Mesendoderm (in vitro differentiated cells): Measurements from ENCODE around the gene VWF.

Experiments
- DNase-seq: peaks from one replicate; pipeline ENCODE4 v3.0.0; 2013
- H2AK5ac ChIP-seq: 2 replicates; pipeline ENCODE4 v1.6.1; 2013; ENCODE audit warnings: low read length, inconsistent platforms
- H2BK120ac ChIP-seq: 2 replicates; pipeline ENCODE4 v1.6.1; 2013; ENCODE audit warnings: low read depth, mild to moderate bottlenecking, low read length, moderate library complexity, mixed read lengths
- H2BK15ac ChIP-seq: replicated peaks from 2 replicates; pipeline ENCODE4 v1.6.1; 2013; ENCODE audit warnings: low read depth, mild to moderate bottlenecking, moderate library complexity
- H2BK5ac ChIP-seq: 2 replicates; pipeline ENCODE4 v1.6.1; 2013; ENCODE audit warnings: low read length, inconsistent platforms
- H3K18ac ChIP-seq: 2 replicates; pipeline ENCODE4 v1.6.1; 2013; ENCODE audit warnings: mild to moderate bottlenecking, low read length, mixed read lengths
- H3K23ac ChIP-seq: one replicate; pipeline ENCODE4 v1.6.1; 2013; ENCODE audit warnings: low read length
- H3K27ac ChIP-seq: 2 replicates; pipeline ENCODE4 v1.5.1; 2013; ENCODE audit warnings: low read depth, mild to moderate bottlenecking, inconsistent platforms, low read length, moderate library complexity
- H3K27me3 ChIP-seq: 2 replicates; pipeline ENCODE4 v1.6.1; 2013; ENCODE audit warnings: low read length, control low read depth, mild to moderate bottlenecking, inconsistent platforms; ENCODE audit not compliant: insufficient read depth, poor library complexity
- H3K36me3 ChIP-seq: 2 replicates; pipeline ENCODE4 v1.6.1; 2013; ENCODE audit warnings: low read length, inconsistent platforms; ENCODE audit not compliant: control insufficient read depth, insufficient read depth
- H3K4ac ChIP-seq: one replicate; pipeline ENCODE4 v1.6.1; 2013; ENCODE audit warnings: low read depth, mild to moderate bottlenecking, low read length, moderate library complexity
- H3K4me1 ChIP-seq: 2 replicates; pipeline ENCODE4 v1.6.1; 2013; ENCODE audit warnings: low read depth, low read length, inconsistent platforms; ENCODE audit not compliant: control insufficient read depth
- H3K4me2 ChIP-seq: 2 replicates; pipeline ENCODE4 v1.6.1; 2013; ENCODE audit warnings: low read length
- H3K4me3 ChIP-seq: 2 replicates; pipeline ENCODE4 v1.5.1; 2013; ENCODE audit warnings: mild to moderate bottlenecking, low read length
- H3K56ac ChIP-seq: one replicate; pipeline ENCODE4 v1.6.1; 2013; ENCODE audit warnings: low read length
- H3K79me1 ChIP-seq: 2 replicates; pipeline ENCODE4 v1.6.1; 2013; ENCODE audit warnings: low read length, inconsistent platforms
- H3K79me2 ChIP-seq: 2 replicates; pipeline ENCODE4 v1.6.1; 2013; ENCODE audit warnings: mild to moderate bottlenecking, low read length; ENCODE audit not compliant: control insufficient read depth, insufficient read depth
- H3K9ac ChIP-seq: 2 replicates; pipeline ENCODE4 v1.6.1; 2013; ENCODE audit warnings: low read length, inconsistent platforms
- H4K5ac ChIP-seq: one replicate; pipeline ENCODE4 v1.6.1; 2013; ENCODE audit warnings: low read length
- H4K8ac ChIP-seq: one replicate; pipeline ENCODE4 v1.6.1; 2013; ENCODE audit warnings: low read depth, mild to moderate bottlenecking, control low read depth, low read length, moderate library complexity
- WGBS: extraction: QIAGEN DNeasy Blood & Tissue Kit; methylation state at CpG from one replicate; pipeline ENCODE4 v1.1.7; 2013; ENCODE audit warnings: low lambda C conversion rate, missing lambda C conversion rate; ENCODE audit not compliant: insufficient coverage; ENCODE audit errors: extremely low coverage; 5-methylcytosine and 5-hydroxymethylcytosine counted together

Gene VWF

GRCh38 chr12:6034596-6034995 is 89.9 kb downstream of the VWF start:
- H3K4ac ChIP-seq = no peak overlapping the region
- no peaks in the 10 kb centered on the region for H3K36me3 ChIP-seq
- H3K9ac ChIP-seq = no peak overlapping the region
- H4K8ac ChIP-seq = no peak overlapping the region
- H4K5ac ChIP-seq = no peak overlapping the region
- H3K23ac ChIP-seq = no peak overlapping the region
- H3K18ac ChIP-seq = no peak overlapping the region
- H2BK120ac ChIP-seq = no peak overlapping the region
- H3K79me2 ChIP-seq = no peaks in the 10 kb centered on the region
- DNase-seq = no peak
- no peak overlapping the region for H3K4me3 ChIP-seq
- WGBS = no CpG with 5 or more reads among the region's 9 CpGs
- H2BK5ac ChIP-seq = no peak overlapping the region
- no peaks in the 10 kb centered on the region for H3K79me1 ChIP-seq
- H2AK5ac ChIP-seq = no peak overlapping the region
- H3K27ac ChIP-seq = no peak overlapping the region
- H3K4me1 ChIP-seq = peaks cover 7% of the 10 kb centered on the region
- H3K27me3 ChIP-seq = no peaks in the 10 kb centered on the region
- no peak overlapping the region for H3K56ac ChIP-seq
- H3K4me2 ChIP-seq = no peak overlapping the region
- H2BK15ac ChIP-seq = no peak overlapping the region

- no peak overlapping the region for H4K8ac ChIP-seq
- no peaks in the 10 kb centered on the region for H3K79me1 ChIP-seq
- no peak overlapping the region for H3K4me3 ChIP-seq
- no peak overlapping the region for H3K27ac ChIP-seq
- H3K27me3 ChIP-seq = no peaks in the 10 kb centered on the region
- no peak overlapping the region for H4K5ac ChIP-seq
- no peak overlapping the region for H3K9ac ChIP-seq
- no peak overlapping the region for H3K4ac ChIP-seq
- H3K56ac ChIP-seq = no peak overlapping the region
- no peak overlapping the region for H2AK5ac ChIP-seq
- no peak overlapping the region for H2BK120ac ChIP-seq
- H3K4me1 ChIP-seq = peaks cover 3% of the 10 kb centered on the region
- no peak overlapping the region for H3K4me2 ChIP-seq
- H3K79me2 ChIP-seq = no peaks in the 10 kb centered on the region
- H3K36me3 ChIP-seq = no peaks in the 10 kb centered on the region
- H2BK15ac ChIP-seq = no peak overlapping the region
- H3K23ac ChIP-seq = no peak overlapping the region
- DNase-seq = no peak
- no peak overlapping the region for H2BK5ac ChIP-seq
- no peak overlapping the region for H3K18ac ChIP-seq
- WGBS = no CpG with 5 or more reads among the region's 8 CpGs
Measured at GRCh38 chr12:6033546-6033945, 90.9 kb downstream of the VWF start.

- Histone ChIP-seq H3K79me1 (no peaks in the 10 kb centered on the region), H3K9ac (no peak overlapping the region), H2AK5ac (no peak overlapping the region), H2BK15ac (no peak overlapping the region), H3K18ac (no peak overlapping the region), H3K27me3 (no peaks in the 10 kb centered on the region), H3K56ac (no peak overlapping the region), H3K27ac (no peak overlapping the region), H4K5ac (no peak overlapping the region), H3K4me3 (no peak overlapping the region), H2BK120ac (no peak overlapping the region), H3K4me2 (no peak overlapping the region), H4K8ac (no peak overlapping the region), H3K79me2 (no peaks in the 10 kb centered on the region), H3K4me1 (no peaks in the 10 kb centered on the region), H3K4ac (no peak overlapping the region), H2BK5ac (no peak overlapping the region), H3K23ac (no peak overlapping the region), H3K36me3 (no peaks in the 10 kb centered on the region)
- DNase-seq = no peak
- 100% methylated on average over 5 of the region's 8 CpGs for WGBS
Measured at GRCh38 chr12:6032726-6033125, 91.7 kb downstream of the VWF start.

- no peak overlapping the region for H4K5ac ChIP-seq
- H3K23ac ChIP-seq = no peak overlapping the region
- no peak overlapping the region for H4K8ac ChIP-seq
- no peaks in the 10 kb centered on the region for H3K79me2 ChIP-seq
- H3K56ac ChIP-seq = no peak overlapping the region
- H2AK5ac ChIP-seq = no peak overlapping the region
- H3K79me1 ChIP-seq = no peaks in the 10 kb centered on the region
- no peak overlapping the region for H3K4me2 ChIP-seq
- WGBS = no CpG with 5 or more reads among the region's 8 CpGs
- no peak overlapping the region for H3K4ac ChIP-seq
- no peak overlapping the region for H3K4me3 ChIP-seq
- no peak overlapping the region for H2BK120ac ChIP-seq
- H2BK15ac ChIP-seq = no peak overlapping the region
- no peaks in the 10 kb centered on the region for H3K4me1 ChIP-seq
- no peaks in the 10 kb centered on the region for H3K27me3 ChIP-seq
- H3K9ac ChIP-seq = no peak overlapping the region
- H3K36me3 ChIP-seq = no peaks in the 10 kb centered on the region
- H2BK5ac ChIP-seq = no peak overlapping the region
- H3K18ac ChIP-seq = no peak overlapping the region
- H3K27ac ChIP-seq = no peak overlapping the region
- no peak for DNase-seq
Measured at GRCh38 chr12:6031001-6031400, 93.5 kb downstream of the VWF start.

GRCh38 chr12:6030081-6030480 is 94.4 kb downstream of the VWF start:
- no peaks in the 10 kb centered on the region for H3K4me1 ChIP-seq
- H4K5ac ChIP-seq = no peak overlapping the region
- H3K56ac ChIP-seq = no peak overlapping the region
- H3K23ac ChIP-seq = no peak overlapping the region
- no peaks in the 10 kb centered on the region for H3K79me2 ChIP-seq
- H2BK5ac ChIP-seq = no peak overlapping the region
- no peaks in the 10 kb centered on the region for H3K27me3 ChIP-seq
- H3K4me2 ChIP-seq = no peak overlapping the region
- H3K4me3 ChIP-seq = no peak overlapping the region
- H2AK5ac ChIP-seq = no peak overlapping the region
- WGBS = no CpG with 5 or more reads among the region's 3 CpGs
- H3K27ac ChIP-seq = no peak overlapping the region
- no peak overlapping the region for H2BK120ac ChIP-seq
- H2BK15ac ChIP-seq = no peak overlapping the region
- H4K8ac ChIP-seq = no peak overlapping the region
- no peak overlapping the region for H3K4ac ChIP-seq
- H3K36me3 ChIP-seq = no peaks in the 10 kb centered on the region
- no peak overlapping the region for H3K18ac ChIP-seq
- DNase-seq = no peak
- no peaks in the 10 kb centered on the region for H3K79me1 ChIP-seq
- no peak overlapping the region for H3K9ac ChIP-seq

- no peak overlapping the region for H3K4me3 ChIP-seq
- no peak for DNase-seq
- H2AK5ac ChIP-seq = no peak overlapping the region
- H3K56ac ChIP-seq = no peak overlapping the region
- no peak overlapping the region for H3K27ac ChIP-seq
- H3K4me2 ChIP-seq = no peak overlapping the region
- H3K79me1 ChIP-seq = no peaks in the 10 kb centered on the region
- H3K4me1 ChIP-seq = no peaks in the 10 kb centered on the region
- H2BK5ac ChIP-seq = no peak overlapping the region
- H3K79me2 ChIP-seq = no peaks in the 10 kb centered on the region
- no peak overlapping the region for H3K9ac ChIP-seq
- H3K18ac ChIP-seq = no peak overlapping the region
- no peak overlapping the region for H3K23ac ChIP-seq
- no peak overlapping the region for H2BK120ac ChIP-seq
- no CpG with 5 or more reads among the region's 5 CpGs for WGBS
- H3K4ac ChIP-seq = no peak overlapping the region
- H4K5ac ChIP-seq = no peak overlapping the region
- no peak overlapping the region for H2BK15ac ChIP-seq
- H4K8ac ChIP-seq = no peak overlapping the region
- H3K36me3 ChIP-seq = no peaks in the 10 kb centered on the region
- no peaks in the 10 kb centered on the region for H3K27me3 ChIP-seq
Measured at GRCh38 chr12:6029401-6029800, 95.1 kb downstream of the VWF start.
